GM19025 (cell line): ENCODE data around the gene LRRC4.
A peak's percentile ranks its signal among the peaks of the same experiment; 100 is the strongest.

Experiments used
- ATAC-seq: cut with Tn5 transposase; IDR thresholded peaks from one replicate; pipeline ENCODE4 v1.9.1; 2021; ENCODE audit warnings: mild to moderate bottlenecking, low read depth, moderate library complexity; ENCODE audit not compliant: unreplicated experiment

LRRC4 gene

DNA sequence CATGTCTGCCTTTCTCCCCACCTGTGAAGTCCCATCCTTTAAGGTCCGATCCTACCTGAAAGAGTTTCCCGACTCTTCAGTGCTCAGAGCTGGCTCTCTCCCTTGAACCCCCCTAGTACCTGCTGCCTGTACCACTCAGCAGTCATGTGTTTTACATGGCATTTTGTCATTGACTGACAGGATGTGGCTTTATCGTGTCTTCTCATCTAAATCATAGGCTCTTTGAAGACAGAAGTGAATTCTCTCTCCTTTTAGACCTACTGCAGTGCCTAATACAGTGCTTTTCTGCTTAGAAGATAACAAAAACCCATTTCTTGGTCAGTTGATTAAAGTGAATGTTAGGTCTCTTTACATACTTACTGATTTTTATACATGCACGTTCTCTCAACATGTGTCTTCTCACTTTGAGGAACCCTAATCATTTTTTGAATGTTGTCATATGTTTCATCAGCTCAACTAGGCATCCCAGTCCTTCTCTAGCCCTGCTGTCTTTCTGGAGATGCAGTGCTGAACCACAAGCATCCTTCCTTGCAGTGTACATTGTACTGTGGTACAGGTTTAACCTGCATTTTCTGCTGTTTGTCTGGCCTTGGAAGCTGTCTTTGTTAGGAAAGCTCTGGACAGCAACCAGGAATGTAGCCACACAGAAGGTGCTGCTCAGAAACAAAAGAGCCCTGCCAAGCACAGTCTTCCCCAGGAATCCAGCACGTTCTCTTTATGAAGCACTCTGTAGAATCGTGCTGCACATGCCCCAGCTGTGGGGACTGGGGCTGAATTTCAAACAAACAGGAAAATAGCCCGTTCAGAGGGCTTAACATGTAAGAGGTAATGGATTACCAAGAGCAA, 28.1 kb upstream of the LRRC4 start:
- no peak for ATAC-seq

DNA sequence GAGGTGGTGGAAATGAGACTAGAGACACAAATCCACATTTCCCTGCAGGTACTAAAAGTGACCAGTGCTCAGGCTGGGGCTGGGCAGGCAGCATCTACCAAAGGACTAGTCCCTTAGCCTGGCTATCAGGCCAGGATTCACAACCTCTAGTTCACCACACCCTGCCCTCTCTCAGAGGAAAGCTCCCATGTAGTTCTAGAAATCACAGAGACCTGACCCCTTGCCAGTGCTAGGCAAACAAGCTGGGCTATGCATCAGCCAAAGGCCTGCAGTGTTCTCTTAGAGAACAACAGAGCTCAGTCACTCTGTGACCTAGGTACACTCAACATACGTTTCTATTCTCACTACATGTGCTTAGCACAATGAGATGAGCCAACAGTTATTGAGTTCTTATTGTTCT, 26.7 kb upstream of the LRRC4 start:
- no peak for ATAC-seq

DNA sequence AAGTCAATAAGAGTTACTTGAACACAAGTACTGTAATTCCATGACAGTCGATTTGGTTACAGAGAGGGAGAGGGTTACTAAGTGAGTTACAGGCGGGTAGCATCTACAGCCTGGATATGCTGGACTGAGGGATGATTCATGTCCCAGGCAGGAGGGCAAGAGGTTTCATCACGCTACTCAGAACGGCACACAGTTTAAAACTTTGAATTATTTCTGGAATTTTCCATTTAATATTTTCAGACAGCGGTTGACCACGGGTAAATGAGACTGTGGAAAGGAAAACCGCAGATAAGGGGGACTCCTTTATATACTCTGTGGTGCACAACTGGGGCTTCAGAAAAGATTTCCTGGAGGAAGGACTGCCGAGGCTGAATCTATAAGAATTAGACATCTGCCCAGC, 25.7 kb upstream of the LRRC4 start:
- no peak for ATAC-seq

DNA sequence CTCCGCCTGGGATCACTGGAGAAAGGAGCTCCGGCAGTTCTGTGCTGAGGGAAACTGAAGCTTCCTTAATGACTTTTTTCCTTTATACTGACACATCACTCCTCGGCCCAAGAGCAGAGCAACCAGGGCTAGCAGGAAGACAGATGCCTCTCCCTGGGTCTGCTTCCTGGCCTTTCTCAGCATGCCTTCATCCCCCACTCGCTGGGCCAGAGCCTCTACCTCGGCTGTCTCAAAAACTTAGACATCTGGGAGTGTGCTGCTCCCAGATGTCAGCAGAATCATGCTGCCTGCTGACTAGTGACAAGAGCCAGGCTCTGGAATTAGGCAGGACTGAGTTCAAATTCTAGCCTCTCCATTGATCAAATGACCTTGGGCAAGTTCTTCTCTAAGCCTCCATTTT, 24.4 kb upstream of the LRRC4 start:
- no peak for ATAC-seq

DNA sequence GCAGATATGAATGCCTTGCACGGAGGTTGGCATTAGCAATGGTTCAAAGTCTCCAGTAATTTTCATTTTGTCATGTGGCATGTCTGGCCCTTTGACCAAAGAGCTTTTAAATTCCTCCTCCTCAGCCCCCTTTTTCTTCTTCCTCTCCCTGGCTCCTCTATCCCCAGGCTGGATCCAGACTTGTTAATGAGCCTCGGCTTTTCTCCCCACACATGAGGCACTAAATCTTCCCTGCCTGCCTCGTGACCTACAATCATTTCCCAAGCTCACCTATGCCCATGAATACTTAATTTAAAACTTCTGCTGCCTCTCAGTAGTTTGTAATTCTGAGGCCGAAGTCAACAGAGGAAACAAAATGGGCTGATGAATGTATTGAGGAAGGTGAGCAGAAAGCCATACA, 23.3 kb upstream of the LRRC4 start:
- ATAC-seq: no peak

DNA sequence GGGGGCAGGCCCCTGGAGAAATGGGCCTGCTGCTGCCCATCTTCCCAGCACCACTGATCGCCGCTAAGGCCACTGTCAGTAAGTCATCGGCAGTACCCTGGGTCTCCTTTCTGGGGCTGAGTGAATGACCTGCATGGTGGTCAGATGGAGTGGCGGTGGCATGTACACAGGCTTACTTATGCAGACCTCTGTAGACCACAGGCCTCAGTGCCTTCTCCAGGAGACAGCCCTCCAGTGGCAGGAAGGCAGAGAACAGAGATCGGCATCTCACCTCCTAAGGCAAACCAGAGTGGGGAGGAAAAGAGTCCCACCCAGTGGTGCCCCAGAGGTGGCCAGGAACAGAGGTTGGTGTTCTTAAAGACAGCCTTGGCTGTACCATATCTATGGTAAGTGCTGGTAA, 22.8 kb upstream of the LRRC4 start:
- no peak for ATAC-seq

DNA sequence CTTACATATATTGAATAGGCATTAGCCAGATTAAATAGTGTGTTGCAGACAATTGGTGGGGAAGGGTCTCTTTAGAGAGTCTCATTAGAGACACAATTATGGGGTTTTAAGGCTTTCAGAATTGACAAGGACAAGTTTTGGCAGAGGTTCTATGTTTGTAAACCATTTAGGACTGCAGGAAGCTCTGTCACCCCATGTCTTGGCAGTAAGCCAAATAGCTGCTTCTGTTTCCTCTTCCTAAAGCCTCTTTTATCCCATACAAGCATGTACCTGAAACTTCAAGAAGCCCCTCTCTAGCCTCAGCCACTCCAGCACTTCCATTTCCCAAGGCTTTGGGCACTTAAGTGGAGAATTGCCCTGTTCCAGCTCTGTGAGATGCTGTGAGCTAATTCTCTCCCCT, 21.8 kb upstream of the LRRC4 start:
- ATAC-seq: no peak

DNA sequence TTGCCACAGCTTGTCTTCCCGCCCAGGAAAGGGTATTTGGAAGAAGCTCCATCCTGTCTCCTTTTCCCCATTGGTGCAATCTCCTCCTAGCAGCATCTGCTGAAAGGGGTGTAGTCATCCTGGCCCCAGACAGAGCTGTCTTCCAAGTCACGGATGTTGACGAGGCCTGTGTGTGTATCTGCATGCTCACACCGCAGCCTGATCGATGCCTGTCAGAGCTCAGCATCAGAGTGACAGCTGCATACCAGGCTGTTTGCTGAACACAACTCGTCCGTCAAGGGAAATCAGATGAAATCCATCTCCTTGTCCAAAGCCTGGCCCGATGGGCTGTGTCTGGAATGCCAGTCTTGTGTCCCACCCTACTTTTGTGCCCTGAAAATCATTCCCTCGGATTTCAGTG, 21.2 kb upstream of the LRRC4 start:
- no peak for ATAC-seq

DNA sequence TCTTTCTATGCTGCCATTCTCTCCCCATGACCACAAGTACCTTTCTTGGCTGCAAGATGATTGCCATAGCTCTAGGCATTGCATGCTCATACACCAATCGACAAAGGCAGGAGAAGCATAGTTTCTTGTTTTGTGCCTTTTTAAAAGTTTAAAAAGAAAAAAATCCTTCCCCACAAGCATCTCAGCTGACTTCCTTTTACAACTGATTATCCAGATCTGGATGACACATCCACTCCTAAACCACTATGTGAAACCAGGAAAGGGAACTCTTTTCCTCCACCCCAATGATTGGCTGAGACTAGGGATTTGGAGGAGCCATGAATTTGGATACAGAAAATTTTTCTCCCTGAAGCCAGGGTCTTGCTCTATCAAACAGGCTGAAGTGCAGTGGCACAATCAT, 14.5 kb upstream of the LRRC4 start:
- no peak for ATAC-seq

DNA sequence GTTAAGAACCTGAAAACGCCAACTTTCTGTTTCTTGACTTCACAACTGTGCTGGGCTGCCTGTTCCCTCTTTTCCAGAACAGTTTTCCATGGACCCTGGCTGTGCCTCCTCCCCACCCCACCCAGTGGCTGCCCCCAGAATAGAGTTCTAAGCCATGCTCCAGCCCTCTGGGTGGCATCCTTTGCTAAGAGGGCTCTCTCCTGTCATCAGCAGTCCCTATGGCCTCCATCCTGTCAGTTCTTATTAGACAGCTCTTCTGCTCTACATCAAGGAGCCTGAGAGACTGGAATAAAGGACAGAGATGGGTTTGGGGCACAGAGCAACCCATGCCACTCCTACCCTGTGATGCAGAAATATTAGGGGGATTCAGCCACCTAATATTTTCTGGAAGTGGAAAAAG, 13.9 kb upstream of the LRRC4 start:
- ATAC-seq: no peak

DNA sequence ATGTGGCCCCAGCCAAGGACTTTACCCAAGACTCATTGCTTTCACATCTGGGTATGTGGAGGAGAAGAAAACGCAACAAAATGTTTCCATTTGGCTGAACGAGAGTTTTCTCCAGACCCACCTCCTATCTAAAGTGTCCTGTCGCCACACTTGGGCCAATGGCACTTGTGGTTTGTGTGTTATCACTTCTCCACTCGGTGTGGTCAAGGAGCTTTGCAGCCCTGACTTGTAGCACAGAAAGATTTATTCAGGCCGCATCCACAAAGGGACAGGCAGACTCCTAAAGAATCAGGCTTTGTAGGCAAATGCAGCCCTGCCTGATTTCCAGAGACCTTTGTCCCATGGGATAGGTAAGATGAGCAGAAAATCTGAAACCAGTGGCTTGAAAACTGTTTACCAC, 12.8 kb upstream of the LRRC4 start:
- no peak for ATAC-seq

DNA sequence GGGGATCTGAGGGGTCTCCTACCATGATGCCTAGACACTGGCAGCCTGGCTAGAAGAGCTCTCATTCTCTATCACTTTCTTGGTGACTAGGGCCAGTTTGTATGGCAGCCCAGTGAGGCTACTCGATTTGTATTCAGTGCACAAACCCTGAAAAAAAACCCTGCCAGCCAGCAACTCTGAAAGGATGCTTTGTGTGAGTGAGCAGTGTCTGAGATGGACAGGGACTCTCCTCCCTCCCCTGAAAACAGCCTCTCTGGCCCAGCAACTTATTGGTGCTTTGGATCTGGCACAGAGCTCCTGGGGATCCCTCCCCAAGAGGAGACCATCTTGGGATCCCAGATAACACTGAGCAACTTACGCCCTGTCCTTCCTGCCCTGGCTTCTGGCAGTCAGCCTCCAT, 10.8 kb upstream of the LRRC4 start:
- no peak for ATAC-seq

DNA sequence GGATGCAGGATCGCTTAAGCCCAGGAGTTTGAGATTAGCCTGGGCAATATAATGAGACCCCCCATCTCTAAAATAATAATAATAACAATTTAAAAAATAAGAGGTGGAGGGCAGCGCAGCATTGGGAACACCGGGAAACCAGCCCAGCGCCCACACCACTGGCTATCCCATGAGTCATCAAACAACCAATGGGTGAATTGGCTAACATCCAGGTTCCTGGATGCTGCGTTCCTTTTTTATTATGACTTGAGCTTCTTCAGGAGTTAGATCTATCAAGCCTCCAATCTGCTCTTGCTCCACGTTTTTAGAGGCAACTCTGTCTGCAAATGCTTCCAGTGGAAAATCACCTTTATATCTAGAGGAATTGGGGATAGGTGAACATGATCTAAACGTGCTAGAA, 10.0 kb upstream of the LRRC4 start:
- no peak for ATAC-seq

DNA sequence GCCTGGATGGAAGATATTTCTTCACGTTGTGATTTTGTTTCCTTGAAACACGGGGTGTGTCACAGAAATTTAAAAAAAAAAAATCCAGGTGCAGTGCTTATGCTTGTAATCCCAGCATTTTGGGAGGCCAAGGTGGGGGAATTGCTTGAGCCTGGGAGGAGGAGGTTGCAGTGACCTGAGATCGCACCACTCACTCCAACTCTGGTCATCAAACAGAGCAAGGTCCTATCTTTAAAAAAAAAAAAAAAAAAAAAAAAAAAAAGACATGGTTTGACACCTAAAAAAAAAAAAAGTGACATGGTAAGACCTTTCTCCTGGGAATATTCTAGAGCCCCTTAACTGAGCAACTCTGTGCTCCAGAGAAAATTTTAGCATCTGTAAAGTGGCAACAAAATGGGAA, 9.0 kb upstream of the LRRC4 start:
- no peak for ATAC-seq

DNA sequence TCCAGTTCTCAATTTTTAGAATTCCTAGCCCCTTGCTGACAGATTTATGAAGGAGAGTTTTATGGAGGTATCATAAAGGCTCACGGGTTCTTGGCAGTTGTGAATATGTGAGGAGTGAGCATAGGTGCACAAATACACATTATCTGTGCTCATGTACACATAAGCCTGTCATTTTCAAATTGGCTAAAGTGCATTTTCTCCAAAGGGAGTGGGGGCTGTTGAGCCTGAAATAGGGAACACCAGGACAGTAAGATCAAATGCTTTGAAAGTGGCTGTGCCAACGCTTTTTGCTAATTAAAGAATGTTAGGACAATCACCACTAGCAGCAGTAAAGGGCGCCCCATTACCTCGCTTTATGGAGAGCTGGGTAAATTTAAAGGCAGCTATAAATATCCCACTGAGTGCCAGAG, 8.3 kb upstream of the LRRC4 start:
- ATAC-seq: no peak

DNA sequence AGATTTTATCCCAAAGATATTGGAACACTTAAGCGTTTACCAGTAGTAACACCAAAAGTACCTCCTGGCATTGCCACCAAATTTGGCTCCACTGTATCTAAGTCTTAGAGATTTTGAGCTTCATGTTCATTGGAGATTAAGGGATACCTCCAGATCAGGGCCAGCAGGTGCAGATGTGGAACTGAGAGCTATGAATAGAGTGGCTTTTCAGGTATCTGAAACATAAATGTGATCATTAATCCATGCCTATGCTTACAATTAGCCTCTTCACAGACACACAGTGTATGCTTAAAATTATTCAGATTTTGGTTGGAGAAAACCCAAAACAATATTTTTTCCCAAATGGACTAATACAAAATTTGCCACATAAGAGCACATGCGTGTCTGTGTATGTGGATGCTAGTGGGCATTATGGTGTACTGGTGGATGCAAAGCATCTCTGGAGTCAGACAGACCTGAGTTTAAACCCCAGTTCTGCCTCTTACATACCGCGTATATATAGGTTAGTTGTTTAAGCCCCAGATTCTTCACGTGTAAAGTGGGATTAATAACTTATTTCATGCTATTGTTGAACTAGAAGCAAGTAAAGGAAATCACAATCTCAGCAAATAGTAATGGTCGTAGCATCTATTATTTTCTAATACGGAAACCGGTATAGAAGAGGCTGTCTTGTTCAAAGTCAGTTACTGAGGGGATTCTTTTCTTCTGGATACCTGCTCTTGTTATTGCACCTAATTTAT, 6.8 kb upstream of the LRRC4 start:
- ATAC-seq: no peak

DNA sequence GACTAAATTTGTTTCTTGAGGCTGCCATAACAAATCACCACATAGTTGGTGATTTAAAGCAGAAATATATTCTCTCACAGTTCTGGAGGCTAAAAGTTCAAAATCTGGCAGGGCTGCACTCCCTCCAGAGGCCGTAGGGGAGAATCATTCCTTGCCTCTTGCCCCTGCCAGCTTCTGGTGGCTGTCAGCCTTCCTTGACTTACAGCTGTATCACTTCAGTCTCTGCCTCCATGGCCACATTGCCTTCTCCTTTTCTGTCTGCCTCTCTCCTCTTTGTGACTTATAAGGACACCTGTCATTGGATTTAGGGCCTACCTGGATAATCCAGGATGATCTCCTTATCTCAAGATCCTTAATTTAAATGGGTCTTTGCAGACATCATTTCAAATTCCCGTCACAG, 5.8 kb upstream of the LRRC4 start:
- no peak for ATAC-seq

DNA sequence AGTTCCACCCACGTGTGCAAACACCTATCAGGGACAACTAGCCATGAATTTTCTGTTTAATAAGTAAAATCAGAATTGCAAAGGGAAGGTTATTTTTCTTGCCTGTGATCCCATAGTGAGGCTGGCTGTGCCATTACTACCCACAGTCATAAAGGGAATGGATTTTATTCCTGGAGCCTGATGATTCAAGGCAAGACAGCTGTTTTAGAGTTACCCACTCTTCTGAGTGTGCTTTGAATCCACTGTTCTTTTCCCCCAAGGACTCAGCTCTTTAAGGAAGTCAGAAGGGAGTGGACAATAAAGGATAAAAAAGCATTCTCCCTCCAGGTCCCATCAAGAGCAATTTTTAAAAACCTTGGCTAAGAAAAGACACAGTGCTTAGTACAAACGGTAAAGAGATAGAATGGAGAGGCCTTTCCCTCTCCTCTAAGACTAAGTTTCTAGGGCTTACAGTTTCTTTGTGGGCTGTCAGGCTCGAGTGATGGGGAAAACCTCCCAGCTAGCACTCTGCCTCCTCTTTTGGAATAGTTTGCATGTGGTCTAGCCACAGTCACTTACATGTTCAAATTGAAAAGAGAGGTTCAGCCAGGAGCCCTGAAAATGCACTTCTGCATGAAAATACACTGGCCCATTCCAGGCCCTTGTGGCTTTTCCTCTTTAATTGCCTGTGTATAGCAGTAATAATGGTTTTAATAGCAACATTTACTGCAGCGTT, 5.1 kb upstream of the LRRC4 start:
- peak; percentile 43 for ATAC-seq

DNA sequence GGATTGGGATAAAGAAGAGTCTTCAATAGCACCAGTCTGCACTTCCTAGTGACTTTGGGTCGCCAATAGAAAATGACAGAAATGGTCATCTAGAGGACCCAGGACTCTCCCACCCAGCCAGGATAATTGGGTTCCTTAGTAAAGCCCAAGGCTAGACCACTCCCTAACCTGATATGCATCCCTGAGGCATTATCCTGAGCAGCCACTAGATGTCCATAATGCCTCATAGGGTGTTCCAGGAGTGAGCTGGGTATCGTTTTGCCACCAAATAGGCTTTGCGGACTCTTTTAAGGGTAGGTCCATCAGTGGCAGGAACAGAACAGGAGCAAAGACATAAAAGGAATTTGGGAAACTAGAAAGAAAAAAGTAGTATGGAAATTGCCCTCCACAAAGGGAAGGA, 4.5 kb upstream of the LRRC4 start:
- no peak for ATAC-seq

DNA sequence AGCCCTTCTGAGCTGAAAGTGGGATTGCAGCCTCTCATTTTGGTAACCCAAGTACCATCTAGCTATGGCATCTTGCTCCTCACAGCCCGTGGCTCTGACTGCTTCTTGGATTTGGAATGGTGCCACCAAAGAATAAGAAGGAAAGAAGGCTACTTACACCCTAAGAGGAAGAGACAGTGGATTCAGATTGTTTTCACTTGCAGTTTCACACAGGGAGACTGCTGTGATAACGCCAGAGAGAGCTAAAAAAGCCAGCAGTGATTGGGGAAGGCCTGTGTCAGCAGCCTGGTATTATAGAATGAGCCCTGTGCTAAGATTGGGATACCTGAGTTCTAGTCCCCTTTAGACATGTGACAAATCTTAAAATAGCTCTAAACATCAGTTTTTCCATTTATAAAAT, 3.6 kb upstream of the LRRC4 start:
- no peak for ATAC-seq

DNA sequence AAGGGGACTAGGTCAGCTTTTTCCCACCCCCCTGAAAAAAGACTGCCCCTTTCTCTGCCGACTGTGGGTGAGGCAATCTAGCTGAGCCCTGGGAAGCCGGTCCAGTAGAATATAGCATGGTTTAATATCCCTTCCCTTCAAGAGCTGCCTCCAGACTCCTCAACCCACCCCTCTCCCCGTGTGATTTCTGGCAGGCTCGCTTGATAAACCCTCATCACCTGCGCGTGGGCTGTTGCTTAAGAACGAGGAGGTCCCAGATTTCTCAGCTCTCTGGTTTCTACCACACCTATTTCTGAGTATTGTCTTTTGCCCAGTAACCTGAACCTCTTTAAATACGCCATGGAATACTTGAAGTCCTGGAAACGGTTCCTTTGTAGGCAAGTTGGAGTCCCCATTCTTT, 2.0 kb upstream of the LRRC4 start:
- ATAC-seq: no peak
